ENCODE measurements around the gene MGAT5. TPM values are rescaled to one million over a fixed set of nuclear protein-coding genes. Genes with fewer than 3 reads are reported as not detected.

Gene MGAT5
- total RNA-seq, 1 donor from 2014 or later, result 32.5 TPM

DNA sequence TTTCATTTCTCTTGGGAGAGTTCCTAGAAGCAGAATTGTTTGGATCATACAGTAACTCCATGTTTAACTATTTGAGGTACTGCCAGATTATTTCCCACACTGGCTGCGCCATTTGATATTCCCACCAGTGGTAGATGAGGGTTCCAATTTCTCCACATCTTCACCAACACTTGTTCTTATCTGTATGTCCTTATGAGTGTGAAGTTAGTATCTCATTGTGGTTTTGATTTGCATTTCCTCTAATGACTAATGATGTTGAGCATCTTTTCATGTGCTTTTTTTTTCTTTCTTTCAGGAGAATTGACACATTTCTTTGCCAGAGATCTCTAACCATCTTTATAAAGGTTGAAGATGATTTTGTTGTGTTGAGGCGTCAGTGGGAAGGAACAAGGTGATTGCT, 4.1 kb upstream of the MGAT5 start:
- TF ChIP-seq, protein P1, sequence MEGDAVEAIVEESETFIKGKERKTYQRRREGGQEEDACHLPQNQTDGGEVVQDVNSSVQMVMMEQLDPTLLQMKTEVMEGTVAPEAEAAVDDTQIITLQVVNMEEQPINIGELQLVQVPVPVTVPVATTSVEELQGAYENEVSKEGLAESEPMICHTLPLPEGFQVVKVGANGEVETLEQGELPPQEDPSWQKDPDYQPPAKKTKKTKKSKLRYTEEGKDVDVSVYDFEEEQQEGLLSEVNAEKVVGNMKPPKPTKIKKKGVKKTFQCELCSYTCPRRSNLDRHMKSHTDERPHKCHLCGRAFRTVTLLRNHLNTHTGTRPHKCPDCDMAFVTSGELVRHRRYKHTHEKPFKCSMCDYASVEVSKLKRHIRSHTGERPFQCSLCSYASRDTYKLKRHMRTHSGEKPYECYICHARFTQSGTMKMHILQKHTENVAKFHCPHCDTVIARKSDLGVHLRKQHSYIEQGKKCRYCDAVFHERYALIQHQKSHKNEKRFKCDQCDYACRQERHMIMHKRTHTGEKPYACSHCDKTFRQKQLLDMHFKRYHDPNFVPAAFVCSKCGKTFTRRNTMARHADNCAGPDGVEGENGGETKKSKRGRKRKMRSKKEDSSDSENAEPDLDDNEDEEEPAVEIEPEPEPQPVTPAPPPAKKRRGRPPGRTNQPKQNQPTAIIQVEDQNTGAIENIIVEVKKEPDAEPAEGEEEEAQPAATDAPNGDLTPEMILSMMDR (IDR thresholded peaks at IDR 0.05; ENCODE audit: insufficient read depth, low read length, poor library complexity, severe bottlenecking), result no peak
- Histone ChIP-seq H3K36me3 (ENCODE audit: control insufficient read depth, insufficient read depth, low read length) (no peaks in the 10 kb centered on the region), H3K27me3 (ENCODE audit: control insufficient read depth, insufficient read depth, low read length) (no peaks in the 10 kb centered on the region), H3K4me3 (ENCODE audit: low read depth, low read length) (no peak overlapping the region)
- DNase-seq (ENCODE audit: low read depth), result no peak

DNA sequence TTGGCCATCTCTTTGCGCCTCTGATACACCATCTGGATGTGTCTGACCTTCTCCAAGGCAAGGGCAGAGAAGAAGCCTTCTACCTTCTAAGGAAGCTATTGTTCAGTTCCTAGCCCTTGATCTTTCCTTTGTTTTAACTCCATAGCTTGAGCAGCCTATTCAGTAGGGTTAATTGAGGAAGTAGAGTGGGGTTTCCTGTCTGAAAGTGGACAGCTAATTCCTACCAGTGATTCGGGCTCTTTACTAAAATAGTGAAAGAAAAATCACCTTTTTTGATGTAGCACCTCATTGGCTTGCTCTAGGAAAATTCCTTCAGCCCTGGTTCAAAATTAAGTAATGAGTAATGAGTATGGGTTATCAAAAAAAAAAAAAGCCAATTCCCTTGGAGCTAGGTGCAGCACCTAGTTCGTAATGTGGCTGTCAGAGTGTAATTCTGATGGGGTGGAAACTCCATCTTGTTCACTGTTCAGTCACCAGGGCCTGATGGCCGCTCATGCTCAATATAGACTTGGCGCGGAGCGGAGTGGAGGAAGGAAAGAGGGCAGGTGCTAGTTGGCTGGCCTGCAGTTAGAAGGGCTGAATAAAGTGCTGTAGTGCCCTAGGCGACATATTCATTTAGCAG, 2.9 kb upstream of the MGAT5 start:
- Histone ChIP-seq H3K36me3 (ENCODE audit: control insufficient read depth, insufficient read depth, low read length) (no peaks in the 10 kb centered on the region), H3K4me3 (ENCODE audit: low read depth, low read length) (no peak overlapping the region), H3K27me3 (ENCODE audit: control insufficient read depth, insufficient read depth, low read length) (no peaks in the 10 kb centered on the region)
- TF ChIP-seq, protein P1 (IDR thresholded peaks at IDR 0.05; ENCODE audit: insufficient read depth, low read length, poor library complexity, severe bottlenecking), result no peak
- no peak for DNase-seq (ENCODE audit: low read depth)

DNA sequence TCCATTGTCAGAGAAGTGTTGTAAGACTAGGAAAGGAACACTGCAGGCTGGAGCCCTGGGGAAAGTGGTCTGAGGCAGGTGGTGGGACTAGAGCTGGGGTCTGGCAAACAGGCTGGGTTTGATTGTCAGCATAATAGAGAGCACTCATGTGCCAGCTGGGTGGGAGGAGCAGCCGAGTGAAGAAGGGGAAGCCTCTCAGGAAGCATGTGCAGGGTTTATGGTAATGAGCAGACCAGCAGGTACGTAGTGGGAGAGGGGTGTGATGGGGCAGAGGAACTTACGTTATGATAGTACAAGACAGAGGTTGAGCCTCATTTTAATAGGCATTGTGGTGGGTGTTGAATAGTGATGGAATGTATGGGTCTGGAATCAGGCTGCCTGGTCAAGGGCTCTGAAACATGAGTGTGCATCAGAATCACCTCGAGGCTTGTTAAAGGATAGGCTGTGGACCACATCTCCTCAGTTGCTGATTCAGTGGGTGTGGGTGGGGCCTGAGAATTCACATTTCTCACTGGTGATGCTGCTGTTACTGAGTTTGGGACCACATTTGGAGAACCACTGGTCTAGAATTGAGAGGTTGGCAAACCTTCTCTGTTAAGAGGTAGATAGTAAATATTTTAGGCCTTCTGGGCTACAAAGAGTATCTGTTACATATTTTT, 1.7 kb upstream of the MGAT5 start:
- Histone ChIP-seq H3K36me3 (ENCODE audit: control insufficient read depth, insufficient read depth, low read length) (no peaks in the 10 kb centered on the region), H3K4me3 (ENCODE audit: low read depth, low read length) (no peak overlapping the region), H3K27me3 (ENCODE audit: control insufficient read depth, insufficient read depth, low read length) (no peaks in the 10 kb centered on the region)
- TF ChIP-seq, protein P1 (IDR thresholded peaks at IDR 0.05; ENCODE audit: insufficient read depth, low read length, poor library complexity, severe bottlenecking), result no peak
- DNase-seq (ENCODE audit: low read depth), result no peak

DNA sequence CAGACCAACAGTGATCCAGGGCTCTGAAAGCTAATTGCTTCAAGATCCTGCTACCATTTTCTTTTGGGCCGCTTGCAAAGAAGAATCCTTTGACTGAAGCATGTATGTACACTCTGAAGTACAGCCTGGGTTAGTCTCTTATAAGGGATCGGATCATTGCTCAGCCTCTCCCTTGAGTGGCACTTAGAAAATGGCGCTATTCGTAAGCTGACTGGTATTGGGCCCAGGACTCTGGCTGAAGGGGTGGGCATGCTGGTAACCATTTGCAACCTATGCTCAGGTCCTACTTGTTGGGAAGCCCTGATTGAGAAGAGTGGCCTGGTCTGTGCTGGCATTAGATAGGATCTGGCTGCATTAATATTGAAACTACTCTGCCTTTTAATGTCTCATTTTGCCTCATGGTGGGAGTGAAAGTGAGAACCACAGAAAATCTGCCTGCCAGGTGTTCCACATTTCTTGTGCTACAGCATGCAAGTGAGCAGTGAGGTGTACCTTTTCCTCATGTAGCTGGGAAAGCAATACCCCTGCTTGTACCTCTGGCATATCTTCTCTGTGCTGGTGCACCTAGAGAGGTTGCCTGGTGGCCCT, 661 bp upstream of the MGAT5 start:
- H3K4me3 ChIP-seq (ENCODE audit: low read depth, low read length), result no peak overlapping the region
- no peak for DNase-seq (ENCODE audit: low read depth)
- H3K27me3 ChIP-seq (ENCODE audit: control insufficient read depth, insufficient read depth, low read length), result no peaks in the 10 kb centered on the region
- TF ChIP-seq, protein P1 (IDR thresholded peaks at IDR 0.05; ENCODE audit: insufficient read depth, low read length, poor library complexity, severe bottlenecking), result no peak
- no peaks in the 10 kb centered on the region for H3K36me3 ChIP-seq (ENCODE audit: control insufficient read depth, insufficient read depth, low read length)

DNA sequence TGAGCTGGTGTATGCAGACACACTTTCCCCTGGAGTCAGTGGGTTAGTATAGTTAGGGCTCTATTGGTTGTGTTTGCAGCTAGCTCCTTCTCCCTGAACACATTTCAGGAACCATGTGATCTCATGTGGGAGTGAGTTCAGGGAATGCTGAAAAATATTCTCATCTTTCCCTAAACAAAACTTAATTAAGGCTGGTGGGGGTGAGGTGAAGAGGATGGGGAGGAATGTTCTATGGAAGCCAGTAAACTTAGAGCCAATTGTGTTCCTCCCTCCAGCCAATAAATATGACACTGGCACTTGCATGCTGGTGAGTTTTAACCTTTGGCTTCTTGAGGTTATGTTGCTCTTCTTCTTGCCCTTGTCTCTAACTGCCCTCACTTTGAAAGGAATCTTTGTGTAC, 952 bp downstream of the MGAT5 start:
- no peaks in the 10 kb centered on the region for H3K36me3 ChIP-seq (ENCODE audit: control insufficient read depth, insufficient read depth, low read length)
- TF ChIP-seq, protein P1 (IDR thresholded peaks at IDR 0.05; ENCODE audit: insufficient read depth, low read length, poor library complexity, severe bottlenecking), result no peak
- no peak for DNase-seq (ENCODE audit: low read depth)
- H3K27me3 ChIP-seq (ENCODE audit: control insufficient read depth, insufficient read depth, low read length), result no peaks in the 10 kb centered on the region
- no peak overlapping the region for H3K4me3 ChIP-seq (ENCODE audit: low read depth, low read length)

All from kidney epithelial cell (primary cell).